ENCODE measurements around the gene FSD1. TPM values are rescaled to one million over a fixed set of nuclear protein-coding genes. Genes with fewer than 3 reads are reported as not detected.

Gene FSD1
- total RNA-seq, 1 donor = 1.1 TPM

- no peak for TF ChIP-seq CTCF (IDR thresholded peaks at IDR 0.05; ENCODE audit: extremely low read depth, low read depth, low read length)
- Histone ChIP-seq H3K36me3 (ENCODE audit: insufficient read depth, low read length) (no peaks in the 10 kb centered on the region), H4K20me1 (ENCODE audit: insufficient read depth, low read length) (no peaks in the 10 kb centered on the region), H3K79me2 (ENCODE audit: insufficient read depth, low read length) (no peaks in the 10 kb centered on the region), H2AFZ (ENCODE audit: low read length) (no peak overlapping the region), H3K27ac (ENCODE audit: low read depth, low read length) (no peak overlapping the region), H3K4me3 (ENCODE audit: insufficient read depth, low read length) (no peak overlapping the region), H3K4me2 (ENCODE audit: insufficient read depth, low read length) (no peak overlapping the region), H3K27me3 (ENCODE audit: insufficient read depth, low read length) (peaks cover 10% of the 10 kb centered on the region), H3K4me1 (ENCODE audit: insufficient read depth, low read length) (peaks cover 5% of the 10 kb centered on the region), H3K9me3 (ENCODE audit: low read depth, low read length) (no peaks in the 10 kb centered on the region)
- DNase-seq (ENCODE audit: insufficient read length, low spot score, missing footprints) = peak; percentile 56
Measured at GRCh38 chr19:4329858-4330257, 25.5 kb downstream of the FSD1 start.

GRCh38 chr19:4334929-4335570 is 30.7 kb downstream of the FSD1 start:
- Histone ChIP-seq H3K27me3 (ENCODE audit: insufficient read depth, low read length) (no peaks in the 10 kb centered on the region), H4K20me1 (ENCODE audit: insufficient read depth, low read length) (no peaks in the 10 kb centered on the region), H3K9me3 (ENCODE audit: low read depth, low read length) (no peaks in the 10 kb centered on the region), H3K4me3 (ENCODE audit: insufficient read depth, low read length) (no peak overlapping the region), H3K27ac (ENCODE audit: low read depth, low read length) (no peak overlapping the region), H3K36me3 (ENCODE audit: insufficient read depth, low read length) (no peaks in the 10 kb centered on the region), H2AFZ (ENCODE audit: low read length) (no peak overlapping the region), H3K4me2 (ENCODE audit: insufficient read depth, low read length) (no peak overlapping the region), H3K4me1 (ENCODE audit: insufficient read depth, low read length) (peaks cover 5% of the 10 kb centered on the region), H3K79me2 (ENCODE audit: insufficient read depth, low read length) (no peaks in the 10 kb centered on the region)
- no peak for TF ChIP-seq CTCF (IDR thresholded peaks at IDR 0.05; ENCODE audit: extremely low read depth, low read depth, low read length)
- no peak for DNase-seq (ENCODE audit: insufficient read length, low spot score, missing footprints)

- Histone ChIP-seq H3K4me3 (ENCODE audit: insufficient read depth, low read length) (peak overlapping the region; percentile 72), H3K27me3 (ENCODE audit: insufficient read depth, low read length) (no peaks in the 10 kb centered on the region), H3K79me2 (ENCODE audit: insufficient read depth, low read length) (no peaks in the 10 kb centered on the region), H3K27ac (ENCODE audit: low read depth, low read length) (no peak overlapping the region), H3K4me2 (ENCODE audit: insufficient read depth, low read length) (peak overlapping the region; percentile 96), H2AFZ (ENCODE audit: low read length) (peak overlapping the region; percentile 96), H3K4me1 (ENCODE audit: insufficient read depth, low read length) (peaks cover 12% of the 10 kb centered on the region), H3K36me3 (ENCODE audit: insufficient read depth, low read length) (no peaks in the 10 kb centered on the region), H3K9me3 (ENCODE audit: low read depth, low read length) (no peaks in the 10 kb centered on the region), H4K20me1 (ENCODE audit: insufficient read depth, low read length) (no peaks in the 10 kb centered on the region)
- DNase-seq (ENCODE audit: insufficient read length, low spot score, missing footprints) = peak; percentile 52
- TF ChIP-seq CTCF (IDR thresholded peaks at IDR 0.05; ENCODE audit: extremely low read depth, low read depth, low read length) = no peak
Measured at GRCh38 chr19:4337906-4338440, 33.6 kb downstream of the FSD1 start.

GRCh38 chr19:4338441-4339355 is 34.3 kb downstream of the FSD1 start, which contains the start of gene STAP2:
STAP2 (minus strand) TSS chr19:4338827; CDS start chr19:4338753, 74 bp downstream.
- Histone ChIP-seq H3K4me3 (ENCODE audit: insufficient read depth, low read length) (peak within 1 kb of the TSS; percentile 72), H4K20me1 (ENCODE audit: insufficient read depth, low read length) (no peaks in the 10 kb centered on the region), H3K36me3 (ENCODE audit: insufficient read depth, low read length) (no peaks in the 10 kb centered on the region), H3K79me2 (ENCODE audit: insufficient read depth, low read length) (no peaks in the 10 kb centered on the region), H3K4me2 (ENCODE audit: insufficient read depth, low read length) (peak within 1 kb of the TSS; percentile 96), H3K27me3 (ENCODE audit: insufficient read depth, low read length) (no peaks in the 10 kb centered on the region), H3K27ac (ENCODE audit: low read depth, low read length) (no peak within 1 kb of the TSS), H3K9me3 (ENCODE audit: low read depth, low read length) (no peaks in the 10 kb centered on the region), H3K4me1 (ENCODE audit: insufficient read depth, low read length) (peaks cover 14% of the 10 kb centered on the region), H2AFZ (ENCODE audit: low read length) (peak within 1 kb of the TSS; percentile 96)
- no peak for TF ChIP-seq CTCF (IDR thresholded peaks at IDR 0.05; ENCODE audit: extremely low read depth, low read depth, low read length)
- peak; percentile 43 for DNase-seq (ENCODE audit: insufficient read length, low spot score, missing footprints)
